ENCODE data around the gene KRAS. TPM values are rescaled to one million over a fixed set of nuclear protein-coding genes. Genes with fewer than 3 reads are reported as not detected.

Gene KRAS
- total RNA-seq, 5 donors from 2014 or later (not counting 1 experiment from before 2014, with no cell fraction given) = 29.1 to 44.1 (median 31.5) TPM

DNA sequence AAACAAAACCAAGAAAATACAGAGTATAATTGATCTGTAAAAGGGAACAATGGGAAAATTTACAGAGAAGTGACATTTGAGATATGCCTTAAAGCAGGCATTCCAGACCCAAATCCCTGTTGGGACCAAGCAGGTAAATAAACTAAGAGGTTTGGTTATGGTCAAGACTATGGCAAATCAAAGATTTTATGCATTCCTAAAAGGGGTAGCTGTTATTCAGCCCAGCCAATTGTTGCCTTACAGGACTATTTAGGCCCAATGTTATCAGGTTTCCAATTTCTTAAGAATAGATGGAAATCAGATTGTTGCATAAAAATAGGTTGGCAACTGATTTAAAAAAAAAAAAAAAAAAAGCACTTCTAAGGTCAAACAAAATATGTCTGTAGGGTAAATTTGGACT lies 61.1 kb downstream of the KRAS start:
- Mint-ChIP-seq H3K9me3 (no peaks in the 10 kb centered on the region), H3K27ac (no peak overlapping the region), H3K27me3 (no peaks in the 10 kb centered on the region), H3K36me3 (no peaks in the 10 kb centered on the region), H3K4me1 (peaks cover 22 to 25% (median 24%) of the 10 kb centered on the region in 3 donors), H3K4me3 (no peak overlapping the region)
- Histone ChIP-seq H3K9me3 (no peaks in the 10 kb centered on the region), H3K4me3 (ENCODE audit: control insufficient read depth in 1 of 2, extremely low read depth in 1 of 2, low read length in 1 of 2) (no peak overlapping the region), H3K27me3 (replicated peaks in 1 of 2; ENCODE audit: control insufficient read depth in 2 of 2, extremely low read depth in 1 of 2, insufficient read depth in 2 of 2, low read length in 1 of 2) (no peaks in the 10 kb centered on the region), H3K27ac (ENCODE audit: low read length) (no peak overlapping the region), H3K4me1 (ENCODE audit: control insufficient read depth in 1 of 2, extremely low read depth in 1 of 2, insufficient read depth in 2 of 2, low read length in 2 of 2) (peaks cover 9 to 13% of the 10 kb centered on the region in 2 experiments), H3K36me3 (ENCODE audit: control insufficient read depth in 2 of 2, extremely low read depth in 1 of 2, insufficient read depth in 1 of 2, low read length in 1 of 2) (no peaks in the 10 kb centered on the region)
- ATAC-seq (replicated peaks in 1 of 4) = no peak
- POLR2A ChIA-PET = no interaction called here
- DNase-seq = no peak
- CTCF ChIA-PET = no interaction called here

DNA sequence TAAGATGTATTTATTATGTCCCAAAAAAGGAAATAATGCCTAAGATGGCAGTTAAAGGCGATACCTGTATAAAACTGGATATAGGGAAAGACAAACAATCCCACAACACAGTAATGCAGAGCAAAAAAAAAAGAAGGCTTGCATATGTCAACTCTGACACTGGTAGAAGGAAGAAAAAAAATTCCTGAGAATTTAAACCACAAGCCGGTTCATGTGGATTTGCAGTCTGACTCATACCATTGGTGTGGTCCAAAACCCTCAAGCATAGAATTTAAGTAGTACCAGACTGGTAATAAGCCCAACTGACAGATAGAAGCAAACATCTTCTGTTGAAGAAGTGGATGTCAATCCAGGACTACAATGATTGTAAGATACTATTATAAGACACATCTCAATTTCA lies 62.9 kb downstream of the KRAS start:
- H3K36me3 ChIP-seq (ENCODE audit: control insufficient read depth in 2 of 2, extremely low read depth in 1 of 2, insufficient read depth in 1 of 2, low read length in 1 of 2) = no peaks in the 10 kb centered on the region
- DNase-seq (no peak), ATAC-seq (replicated peaks in 1 of 4) (no peak)
- no peaks in the 10 kb centered on the region for H3K9me3 Mint-ChIP-seq
- H3K36me3 Mint-ChIP-seq = no peaks in the 10 kb centered on the region
- H3K9me3 ChIP-seq = no peaks in the 10 kb centered on the region
- peaks cover 13 to 14% (median 14%) of the 10 kb centered on the region in 3 donors for H3K4me1 Mint-ChIP-seq
- peaks cover 0 to 10% of the 10 kb centered on the region in 2 experiments for H3K4me1 ChIP-seq (ENCODE audit: control insufficient read depth in 1 of 2, extremely low read depth in 1 of 2, insufficient read depth in 2 of 2, low read length in 2 of 2)
- no peak overlapping the region for H3K27ac Mint-ChIP-seq
- ChIA-PET POLR2A (no interaction called here), CTCF (interaction anchor here in 1 of 2 donors (0.6 to 0.9 kb wide), 2 partner anchors 136 to 200 kb away, joined by 3 read pairs; no protein-coding TSS in a partner anchor)
- no CpG with 5 or more reads among the region's 2 CpGs for WGBS (ENCODE audit: insufficient coverage)
- no peaks in the 10 kb centered on the region for H3K27me3 Mint-ChIP-seq
- H3K4me3 Mint-ChIP-seq = peak overlapping the region in 1 of 3 donors; percentile 70
- no peaks in the 10 kb centered on the region for H3K27me3 ChIP-seq (replicated peaks in 1 of 2; ENCODE audit: control insufficient read depth in 2 of 2, extremely low read depth in 1 of 2, insufficient read depth in 2 of 2, low read length in 1 of 2)
- H3K4me3 ChIP-seq (ENCODE audit: control insufficient read depth in 1 of 2, extremely low read depth in 1 of 2, low read length in 1 of 2) = no peak overlapping the region
- no peak overlapping the region for H3K27ac ChIP-seq (ENCODE audit: low read length)

DNA sequence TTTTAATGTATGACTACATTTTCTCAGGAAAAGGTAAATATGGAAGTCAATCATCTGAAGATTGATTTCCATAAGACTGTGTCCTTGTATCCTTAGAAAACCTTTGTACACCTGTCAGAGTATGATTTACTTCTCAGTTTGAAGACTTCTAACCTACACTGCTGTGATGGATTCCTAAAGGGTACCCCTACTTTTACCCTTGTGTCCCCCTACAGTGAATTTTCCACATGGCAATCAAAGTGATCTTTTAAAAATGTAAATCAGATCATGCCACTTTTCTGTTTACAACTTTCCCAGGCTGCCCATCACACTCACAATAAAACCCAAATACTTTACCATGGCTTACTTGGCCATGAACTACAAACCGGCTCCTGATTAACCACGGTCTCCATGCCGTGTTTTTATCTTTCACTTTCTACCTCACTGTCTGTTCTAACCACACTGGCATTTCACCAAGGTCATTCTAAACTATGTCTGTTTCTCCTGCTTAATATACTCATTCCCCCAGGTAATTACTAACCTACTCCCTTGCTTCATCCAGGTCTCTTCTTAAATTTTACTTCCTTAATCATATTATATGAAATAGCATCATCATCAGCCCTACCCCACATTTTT lies 63.8 kb downstream of the KRAS start:
- Mint-ChIP-seq H3K4me1 (peaks cover 13 to 14% (median 14%) of the 10 kb centered on the region in 3 donors), H3K36me3 (no peaks in the 10 kb centered on the region), H3K9me3 (no peaks in the 10 kb centered on the region), H3K4me3 (peak overlapping the region; percentile 69 to 81 (median 70)), H3K27me3 (no peaks in the 10 kb centered on the region), H3K27ac (peak overlapping the region; percentile 89 to 92)
- peak overlapping the region; percentile 40 for H3K27ac ChIP-seq (ENCODE audit: low read length)
- peaks cover 0 to 10% of the 10 kb centered on the region in 2 experiments for H3K4me1 ChIP-seq (ENCODE audit: control insufficient read depth in 1 of 2, extremely low read depth in 1 of 2, insufficient read depth in 2 of 2, low read length in 2 of 2)
- H3K4me3 ChIP-seq (ENCODE audit: control insufficient read depth in 1 of 2, extremely low read depth in 1 of 2, low read length in 1 of 2) = peak overlapping the region in 1 of 2 donors; percentile 34
- ATAC-seq (replicated peaks in 1 of 4) = peak; percentile 69 to 81 (median 75)
- DNase-seq = peak in 2 of 35 experiments; percentile 7 to 54
- CTCF ChIA-PET = interaction anchor here (0.6 to 0.9 kb wide), 5 partner anchors 18 to 201 kb away, joined by 3 to 4 read pairs (median 3); no protein-coding TSS in a partner anchor
- H3K27me3 ChIP-seq (replicated peaks in 1 of 2; ENCODE audit: control insufficient read depth in 2 of 2, extremely low read depth in 1 of 2, insufficient read depth in 2 of 2, low read length in 1 of 2) = no peaks in the 10 kb centered on the region
- H3K36me3 ChIP-seq (ENCODE audit: control insufficient read depth in 2 of 2, extremely low read depth in 1 of 2, insufficient read depth in 1 of 2, low read length in 1 of 2) = no peaks in the 10 kb centered on the region
- no peaks in the 10 kb centered on the region for H3K9me3 ChIP-seq
- POLR2A ChIA-PET = interaction anchor here in 1 of 2 donors (0.6 kb wide), 1 partner anchor 15 kb away, joined by 6 read pairs; no protein-coding TSS in a partner anchor
- 0% methylated on average over 3 of the region's 3 CpGs for WGBS (ENCODE audit: insufficient coverage)

DNA sequence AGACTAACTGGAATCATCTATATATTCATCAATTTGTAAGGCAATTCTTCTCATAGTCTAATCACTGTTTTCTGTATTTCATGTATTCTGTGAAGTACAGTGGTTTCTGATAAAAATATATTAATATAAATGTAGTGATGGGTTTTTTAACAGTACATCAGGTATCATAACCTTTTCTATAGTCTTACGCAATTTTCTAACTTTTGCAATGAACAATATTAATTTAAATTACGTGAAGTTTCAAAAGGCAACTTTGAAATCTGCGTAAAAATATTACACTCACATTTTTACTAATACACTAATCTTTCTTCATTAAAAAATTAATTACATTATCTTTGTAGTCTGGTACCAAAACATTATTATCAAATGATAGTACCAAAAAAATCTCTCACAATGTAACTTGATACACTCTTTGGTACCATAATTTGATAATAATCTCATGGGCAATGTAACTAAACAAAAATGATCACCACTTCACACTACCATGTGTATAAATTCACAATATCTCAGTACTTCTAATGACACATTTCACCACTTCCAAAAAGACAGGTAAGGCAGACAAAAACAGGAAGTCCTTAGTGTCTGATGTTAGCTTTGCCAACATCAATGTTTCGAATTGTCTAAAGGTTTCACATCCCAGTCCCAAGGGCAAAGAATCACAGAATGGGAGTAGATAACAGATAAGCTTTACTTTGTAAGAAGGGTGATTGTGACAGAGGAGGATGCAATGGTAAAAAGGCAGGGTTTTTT lies 64.5 kb downstream of the KRAS start:
- WGBS (ENCODE audit: insufficient coverage) = 100% methylated on average over 1 of the region's 4 CpGs
- Mint-ChIP-seq H3K36me3 (no peaks in the 10 kb centered on the region), H3K4me1 (peaks cover 13 to 14% (median 14%) of the 10 kb centered on the region in 3 donors), H3K27ac (peak overlapping the region; percentile 89 to 92), H3K9me3 (no peaks in the 10 kb centered on the region), H3K4me3 (peak overlapping the region; percentile 69 to 81 (median 70)), H3K27me3 (no peaks in the 10 kb centered on the region)
- Histone ChIP-seq H3K4me3 (ENCODE audit: control insufficient read depth in 1 of 2, extremely low read depth in 1 of 2, low read length in 1 of 2) (peak overlapping the region in 1 of 2 donors; percentile 34), H3K36me3 (ENCODE audit: control insufficient read depth in 2 of 2, extremely low read depth in 1 of 2, insufficient read depth in 1 of 2, low read length in 1 of 2) (no peaks in the 10 kb centered on the region), H3K27me3 (replicated peaks in 1 of 2; ENCODE audit: control insufficient read depth in 2 of 2, extremely low read depth in 1 of 2, insufficient read depth in 2 of 2, low read length in 1 of 2) (no peaks in the 10 kb centered on the region), H3K4me1 (ENCODE audit: control insufficient read depth in 1 of 2, extremely low read depth in 1 of 2, insufficient read depth in 2 of 2, low read length in 2 of 2) (peaks cover 0 to 10% of the 10 kb centered on the region in 2 experiments), H3K9me3 (no peaks in the 10 kb centered on the region), H3K27ac (ENCODE audit: low read length) (peak overlapping the region; percentile 40)
- DNase-seq (peak in 1 of 35 experiments; percentile 49), ATAC-seq (replicated peaks in 1 of 4) (peak; percentile 64 to 85 (median 82))
- ChIA-PET POLR2A (interaction anchor here in 1 of 2 donors (0.6 kb wide), 1 partner anchor 14 kb away, joined by 6 read pairs; no protein-coding TSS in a partner anchor), CTCF (interaction anchor here (0.7 to 0.8 kb wide), 3 partner anchors 18 to 133 kb away, joined by 3 to 4 read pairs (median 4); no protein-coding TSS in a partner anchor)

DNA sequence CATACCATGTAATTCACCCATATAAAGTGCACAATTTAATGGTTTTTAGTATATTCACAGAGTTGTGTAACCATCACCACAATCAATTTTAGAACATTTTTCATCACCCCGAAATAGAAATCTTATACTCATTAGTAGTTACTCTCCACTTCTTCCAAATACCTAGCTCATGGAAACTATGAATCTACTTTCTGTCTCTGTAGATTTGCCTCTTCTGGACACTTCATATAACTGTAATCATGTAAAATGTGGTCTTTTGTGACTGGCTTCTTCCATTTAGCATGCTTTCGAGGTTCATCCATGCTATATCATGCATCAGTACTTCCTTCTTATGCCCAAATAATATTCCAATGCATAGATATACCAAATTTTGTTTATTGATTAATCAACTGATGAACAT lies 66.6 kb downstream of the KRAS start:
- no CpG with 5 or more reads among the region's 2 CpGs for WGBS (ENCODE audit: insufficient coverage)
- Mint-ChIP-seq H3K27me3 (no peaks in the 10 kb centered on the region), H3K27ac (no peak overlapping the region), H3K36me3 (peaks cover 4% of the 10 kb centered on the region), H3K4me1 (peaks cover 13 to 14% (median 14%) of the 10 kb centered on the region in 3 donors), H3K4me3 (no peak overlapping the region), H3K9me3 (peaks cover 0 to 9% (median 4%) of the 10 kb centered on the region in 3 donors)
- H3K4me3 ChIP-seq (ENCODE audit: control insufficient read depth in 1 of 2, extremely low read depth in 1 of 2, low read length in 1 of 2) = no peak overlapping the region
- DNase-seq = no peak
- POLR2A ChIA-PET = interaction anchor here in 1 of 2 donors (1.1 kb wide), 1 partner anchor 192 kb away, joined by 4 read pairs; no protein-coding TSS in a partner anchor
- H3K36me3 ChIP-seq (ENCODE audit: control insufficient read depth in 2 of 2, extremely low read depth in 1 of 2, insufficient read depth in 1 of 2, low read length in 1 of 2) = no peaks in the 10 kb centered on the region
- no peaks in the 10 kb centered on the region for H3K27me3 ChIP-seq (replicated peaks in 1 of 2; ENCODE audit: control insufficient read depth in 2 of 2, extremely low read depth in 1 of 2, insufficient read depth in 2 of 2, low read length in 1 of 2)
- no peak overlapping the region for H3K27ac ChIP-seq (ENCODE audit: low read length)
- H3K4me1 ChIP-seq (ENCODE audit: control insufficient read depth in 1 of 2, extremely low read depth in 1 of 2, insufficient read depth in 2 of 2, low read length in 2 of 2) = peaks cover 0 to 10% of the 10 kb centered on the region in 2 experiments
- CTCF ChIA-PET = no interaction called here
- no peak for ATAC-seq (replicated peaks in 1 of 4)
- H3K9me3 ChIP-seq = no peaks in the 10 kb centered on the region

DNA sequence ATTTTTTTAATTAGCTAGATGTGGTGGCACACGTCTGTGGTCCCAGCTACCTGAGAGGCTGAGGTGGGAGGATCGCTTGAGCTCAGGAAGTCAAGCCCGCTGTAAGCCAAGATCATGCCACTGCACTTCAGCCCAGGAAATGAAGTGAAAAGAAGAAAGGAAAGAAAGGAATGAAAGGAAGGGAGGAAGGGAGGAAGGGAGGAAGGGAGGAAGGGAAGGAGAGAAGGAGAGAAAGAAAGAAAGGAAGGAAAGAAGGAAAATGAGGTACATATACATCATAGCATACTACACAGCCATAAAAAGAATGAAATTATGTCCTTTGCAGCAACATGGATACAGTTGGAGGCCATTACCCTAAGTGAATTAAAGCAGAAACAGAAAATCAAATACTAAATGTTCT lies 68.0 kb downstream of the KRAS start:
- peaks cover 0 to 9% (median 4%) of the 10 kb centered on the region in 3 donors for H3K9me3 Mint-ChIP-seq
- Histone ChIP-seq H3K27me3 (replicated peaks in 1 of 2; ENCODE audit: control insufficient read depth in 2 of 2, extremely low read depth in 1 of 2, insufficient read depth in 2 of 2, low read length in 1 of 2) (no peaks in the 10 kb centered on the region), H3K4me1 (ENCODE audit: control insufficient read depth in 1 of 2, extremely low read depth in 1 of 2, insufficient read depth in 2 of 2, low read length in 2 of 2) (peaks cover 0 to 10% of the 10 kb centered on the region in 2 experiments), H3K4me3 (ENCODE audit: control insufficient read depth in 1 of 2, extremely low read depth in 1 of 2, low read length in 1 of 2) (no peak overlapping the region), H3K9me3 (no peaks in the 10 kb centered on the region), H3K27ac (ENCODE audit: low read length) (no peak overlapping the region), H3K36me3 (ENCODE audit: control insufficient read depth in 2 of 2, extremely low read depth in 1 of 2, insufficient read depth in 1 of 2, low read length in 1 of 2) (no peaks in the 10 kb centered on the region)
- H3K36me3 Mint-ChIP-seq = peaks cover 4% of the 10 kb centered on the region
- ATAC-seq (replicated peaks in 1 of 4) = no peak
- H3K4me1 Mint-ChIP-seq = peaks cover 13 to 14% (median 14%) of the 10 kb centered on the region in 3 donors
- ChIA-PET POLR2A (interaction anchor here in 1 of 2 donors (0.6 kb wide), 1 partner anchor 56 kb away, joined by 3 read pairs; no protein-coding TSS in a partner anchor), CTCF (interaction anchor here (0.5 to 0.7 kb wide), 4 partner anchors 68 to 1623 kb away, joined by 3 to 4 read pairs (median 4); partner anchors contain the start of gene KRAS (in 1 of the 2))
- WGBS (ENCODE audit: insufficient coverage) = 78% methylated on average over 3 of the region's 3 CpGs
- no peak for DNase-seq
- H3K27ac Mint-ChIP-seq = no peak overlapping the region
- H3K4me3 Mint-ChIP-seq = no peak overlapping the region
- H3K27me3 Mint-ChIP-seq = no peaks in the 10 kb centered on the region
